NCI-H1694 treated with DMSO at 0.1 percent for 48 hours (cell line): ENCODE data around the gene THBS4.

Source experiments
- DNase-seq: peaks from one replicate; lab custom pipeline; 2025; lab: John Stamatoyannopoulos, UW

The THBS4 gene

DNA sequence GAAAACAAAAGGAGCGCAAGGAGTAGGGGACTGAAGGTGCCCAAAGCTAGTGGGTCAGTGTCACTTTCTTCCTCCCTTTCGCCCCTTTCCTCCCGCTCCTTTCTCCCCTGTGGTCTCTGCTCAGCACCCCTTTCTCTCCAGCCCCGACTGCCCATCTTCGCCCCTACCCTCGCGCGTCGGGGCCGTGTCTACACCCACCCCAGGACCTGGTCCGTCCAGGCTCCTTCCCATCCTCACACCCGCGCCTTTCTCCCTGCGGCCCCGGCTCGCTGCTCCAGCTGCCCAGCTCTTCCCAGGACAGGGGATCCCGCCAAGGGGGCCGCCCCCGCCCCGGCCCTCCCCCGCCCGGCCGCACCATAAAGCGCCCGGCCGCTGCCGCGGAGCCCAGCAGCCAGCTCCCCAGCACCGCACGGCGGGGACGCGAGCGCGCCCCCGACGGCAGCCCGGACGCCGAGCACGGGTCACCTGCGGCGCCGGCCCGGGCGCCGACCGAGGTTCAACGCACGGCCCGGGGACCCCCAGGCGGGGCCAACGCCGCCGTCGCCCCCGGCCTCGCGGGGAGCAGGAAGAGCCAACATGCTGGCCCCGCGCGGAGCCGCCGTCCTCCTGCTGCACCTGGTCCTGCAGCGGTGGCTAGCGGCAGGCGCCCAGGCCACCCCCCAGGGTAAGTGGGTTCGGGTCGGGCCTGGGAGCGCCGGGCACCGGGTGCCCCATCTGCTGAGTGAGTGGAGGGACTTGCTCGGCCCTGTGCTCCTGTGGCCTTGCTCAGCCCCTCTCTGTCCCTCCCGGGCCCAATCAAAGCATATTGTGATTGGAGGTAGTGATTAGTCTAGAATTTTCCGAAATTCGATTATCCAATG lies at the start of gene THBS4:
THBS4 (plus strand) TSS at position 387 of the 860 bp plus-strand sequence; CDS start at position 577, 190 bp downstream.
- no peak for DNase-seq

DNA sequence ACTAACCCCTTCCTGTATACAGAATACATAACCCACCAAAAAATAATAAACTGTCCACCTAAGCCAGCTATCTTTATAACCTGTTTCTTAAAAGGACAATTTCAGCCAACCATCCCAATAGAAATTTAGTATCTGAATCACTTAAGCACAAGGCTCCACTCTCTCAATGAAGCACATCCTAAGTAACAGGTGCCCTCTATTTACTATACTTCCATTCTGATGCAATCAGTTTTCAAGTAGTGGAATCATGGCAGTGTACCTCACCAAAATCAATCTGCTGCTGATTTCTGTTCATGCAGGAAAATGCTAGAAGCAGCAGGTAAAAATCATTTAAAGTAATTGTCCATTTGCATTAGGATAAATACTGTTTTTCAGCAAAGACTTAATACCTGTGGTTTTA lies 48.9 kb upstream of the THBS4 start:
- DNase-seq, result no peak

DNA sequence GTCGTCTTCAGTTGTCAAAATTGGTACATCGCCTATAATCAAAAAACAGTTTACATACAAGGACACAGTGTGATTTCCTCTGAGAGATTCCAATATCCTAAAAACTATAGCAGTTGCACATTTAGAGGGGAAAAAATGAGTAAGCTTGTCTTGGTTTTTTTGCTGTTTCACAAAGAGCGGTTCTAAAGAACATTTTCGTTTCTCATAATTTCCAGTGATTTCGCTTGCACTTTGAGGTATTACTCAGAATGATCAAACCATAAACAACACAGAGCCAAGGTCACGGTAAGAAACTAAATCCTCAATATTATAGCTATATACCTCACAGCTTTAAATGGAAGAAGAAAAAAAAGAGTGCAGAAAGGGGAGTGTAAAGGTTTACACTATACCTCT lies 44.9 kb upstream of the THBS4 start:
- DNase-seq, result no peak

DNA sequence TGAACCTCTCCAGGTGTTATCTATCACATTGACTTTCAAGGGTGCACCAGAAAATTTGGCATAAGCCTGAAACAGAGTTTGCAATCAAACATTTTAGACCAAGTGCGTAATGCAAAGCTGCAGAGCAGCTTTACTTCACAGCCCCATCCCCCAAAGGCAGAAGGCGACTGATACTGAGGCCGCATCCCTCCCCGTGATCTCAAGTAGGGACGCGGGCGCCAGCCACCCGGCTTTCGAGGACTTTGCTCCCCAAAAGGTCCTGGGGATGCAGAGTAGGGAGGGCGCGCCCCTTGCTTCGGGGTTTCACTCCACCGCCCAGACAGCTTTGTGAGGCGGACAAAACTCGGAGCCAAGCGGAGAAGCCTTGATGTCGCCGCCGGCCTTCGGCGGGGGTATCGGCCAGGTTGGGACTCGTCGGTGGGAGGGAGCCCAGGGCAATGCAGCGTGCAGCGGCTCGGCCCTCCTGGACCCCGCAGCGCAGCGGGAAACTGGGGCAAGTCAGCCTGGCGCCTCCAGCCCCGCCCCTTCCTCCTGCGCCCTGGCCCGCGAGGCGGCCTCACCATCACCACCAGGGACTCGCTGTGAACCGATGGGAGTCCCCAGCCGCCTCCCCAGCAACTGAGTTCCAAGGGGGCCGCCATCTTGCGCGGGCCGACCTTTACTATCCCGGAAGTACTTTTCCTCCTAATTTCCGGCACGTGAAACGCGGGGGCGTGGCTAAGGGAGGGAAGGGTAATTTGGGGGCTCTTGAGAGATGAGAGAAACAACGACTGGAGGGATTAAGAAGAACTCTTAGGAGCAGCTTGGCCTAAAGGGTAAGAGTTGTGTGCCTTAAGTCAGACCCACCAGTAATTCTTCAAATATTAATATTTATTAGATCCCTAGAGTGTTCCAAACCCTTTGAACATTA lies 44.3 kb upstream of the THBS4 start, which contains the start of gene MTX3:
MTX3 (minus strand) TSS at position 665 of the 910 bp plus-strand sequence; CDS start at position 641, 24 bp downstream.
- DNase-seq, result peak; percentile 76

DNA sequence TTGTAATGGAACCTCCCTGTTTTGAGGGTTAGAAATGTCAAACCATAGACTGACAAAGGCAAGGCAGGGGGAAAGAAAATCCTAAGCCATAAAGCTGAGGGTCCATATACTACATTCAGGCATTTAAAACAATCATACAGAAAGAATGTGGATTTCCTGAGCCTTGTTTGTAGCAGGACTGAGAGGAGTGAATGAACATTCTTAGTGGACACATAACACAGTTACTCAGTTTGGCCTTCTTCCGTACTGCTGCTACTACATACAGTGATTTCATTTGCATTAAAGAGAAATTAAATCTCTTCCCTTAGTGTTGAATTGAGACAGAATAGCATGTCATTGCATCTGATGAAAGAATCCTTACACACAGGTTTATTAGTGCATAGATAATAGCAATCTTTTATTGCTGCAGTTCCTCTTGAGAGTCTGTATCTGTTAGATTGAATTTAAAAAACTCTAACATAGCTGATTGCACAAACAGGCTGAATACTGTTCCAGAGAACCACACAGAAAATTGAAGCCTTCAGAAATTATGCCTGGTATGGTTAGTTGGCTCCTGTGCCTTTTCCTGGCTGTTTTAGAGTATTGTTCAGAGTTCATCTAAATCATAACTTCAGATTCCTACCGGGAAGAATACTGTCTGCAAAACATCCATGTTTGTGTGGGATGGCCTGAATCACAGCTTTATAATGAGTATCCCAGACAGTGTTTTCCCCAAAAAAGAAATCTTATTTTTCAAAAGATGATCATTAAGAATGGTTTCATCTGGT lies 42.1 kb upstream of the THBS4 start:
- no peak for DNase-seq

DNA sequence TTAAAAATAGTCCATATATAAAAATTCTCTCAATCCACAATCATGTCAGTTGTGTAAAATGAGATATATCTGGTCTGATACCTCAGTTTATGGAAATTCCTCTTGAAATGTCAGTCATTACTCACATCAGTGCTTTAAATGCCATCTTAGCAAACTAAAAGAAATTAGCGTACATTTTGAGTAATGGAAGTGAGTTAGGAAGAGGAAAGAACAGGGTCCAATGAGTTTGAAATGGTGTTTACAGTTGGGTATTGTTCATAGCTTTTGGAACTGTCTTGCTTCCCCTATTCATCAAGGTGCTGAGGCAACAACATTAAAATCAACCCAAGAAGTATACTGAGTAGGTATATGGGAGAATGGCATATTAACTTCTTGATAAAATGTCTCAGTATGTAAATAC lies 35.4 kb upstream of the THBS4 start:
- no peak for DNase-seq

- DNase-seq, result no peak
These were observed 32.5 kb upstream of the THBS4 start for GRCh38 chr5:80002677-80003076.

DNA sequence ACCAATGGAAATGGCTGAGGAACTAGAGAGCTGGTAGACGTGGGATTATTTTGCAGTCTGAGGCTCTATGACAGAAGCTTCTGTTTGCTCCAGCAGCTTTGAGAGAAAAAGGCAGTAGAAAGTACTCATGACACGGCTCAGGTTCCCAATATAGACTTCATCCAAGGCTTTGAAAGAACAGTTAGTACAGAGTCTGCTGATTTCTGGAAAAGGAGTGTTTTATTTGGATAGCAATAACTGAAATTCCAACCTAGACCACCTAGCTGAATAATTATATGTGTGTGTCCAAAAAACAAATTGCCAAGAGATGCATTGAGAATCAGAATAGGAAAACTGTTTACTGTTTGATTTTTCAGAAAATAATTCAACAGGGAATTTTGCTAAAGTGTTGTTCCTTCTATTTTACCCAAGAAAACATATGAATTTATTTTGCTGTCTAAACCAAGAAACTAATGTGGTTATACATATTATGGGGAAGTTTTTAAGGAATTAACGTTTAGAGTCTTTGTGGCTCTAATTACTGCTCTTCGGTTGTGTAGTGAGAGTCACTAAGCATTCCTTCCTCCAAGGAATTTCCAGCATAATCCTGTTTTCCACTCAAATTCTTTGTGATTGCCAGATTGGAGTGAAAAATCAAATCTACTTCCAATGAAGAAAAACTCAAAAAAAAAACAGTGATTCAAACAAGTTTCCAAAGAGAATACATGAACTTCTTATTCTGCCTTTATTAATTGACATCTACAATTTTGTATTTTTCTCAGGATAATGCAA lies 26.0 kb upstream of the THBS4 start:
- DNase-seq, result no peak

DNA sequence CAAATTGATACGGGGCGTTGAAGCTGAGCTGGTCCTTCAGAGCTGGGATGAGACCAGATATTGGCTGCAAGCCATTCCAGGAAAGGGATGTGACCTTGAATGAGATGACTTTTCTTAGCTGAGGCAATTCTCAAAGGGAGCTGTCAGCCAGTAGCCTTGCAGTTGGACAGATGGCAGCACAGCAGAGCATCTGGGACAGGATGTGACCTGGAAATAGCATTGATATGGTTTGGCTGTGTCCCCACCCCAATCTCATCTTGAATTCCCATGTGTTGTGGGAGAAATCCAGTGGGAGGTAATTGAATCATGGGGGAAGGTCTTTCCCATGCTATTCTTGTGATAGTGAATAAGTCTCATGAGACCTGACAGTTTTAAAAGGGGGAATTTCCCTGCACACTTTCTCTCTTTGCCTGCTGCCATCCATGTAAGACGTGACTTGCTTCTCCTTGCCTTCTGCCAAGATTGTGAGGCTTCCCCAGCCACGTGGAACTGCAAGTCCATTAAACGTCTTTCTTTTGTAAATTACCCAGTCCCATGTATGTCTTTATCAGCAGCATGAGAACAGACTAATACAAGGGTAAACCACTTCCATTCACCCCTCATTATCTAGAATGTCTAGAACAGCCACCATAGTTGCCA lies 24.3 kb upstream of the THBS4 start:
- DNase-seq, result peak; percentile 76

GRCh38 chr5:80025069-80025468 lies 10.1 kb upstream of the THBS4 start:
- DNase-seq, result no peak

- no peak for DNase-seq
These were observed 8.3 kb upstream of the THBS4 start for GRCh38 chr5:80026841-80027240.

DNA sequence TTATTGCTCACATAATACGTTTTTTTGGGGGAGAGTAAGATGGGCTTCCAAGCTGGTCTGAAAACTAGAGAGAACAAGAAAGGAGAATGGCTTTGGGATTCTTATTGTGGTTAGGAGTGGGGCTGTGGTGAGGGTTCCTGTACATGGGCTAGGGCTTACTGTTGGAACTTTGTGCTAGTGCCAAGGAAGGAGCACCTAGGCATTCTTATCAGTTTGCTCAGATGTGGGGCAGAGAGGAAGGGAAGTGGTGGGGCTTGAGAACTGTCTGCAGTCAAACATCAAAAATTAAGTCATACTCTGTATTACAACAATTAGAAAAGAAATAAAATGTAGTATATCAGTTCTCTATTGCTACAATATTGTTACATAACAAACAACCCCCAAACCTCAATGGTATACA lies 4.0 kb upstream of the THBS4 start:
- DNase-seq, result no peak

DNA sequence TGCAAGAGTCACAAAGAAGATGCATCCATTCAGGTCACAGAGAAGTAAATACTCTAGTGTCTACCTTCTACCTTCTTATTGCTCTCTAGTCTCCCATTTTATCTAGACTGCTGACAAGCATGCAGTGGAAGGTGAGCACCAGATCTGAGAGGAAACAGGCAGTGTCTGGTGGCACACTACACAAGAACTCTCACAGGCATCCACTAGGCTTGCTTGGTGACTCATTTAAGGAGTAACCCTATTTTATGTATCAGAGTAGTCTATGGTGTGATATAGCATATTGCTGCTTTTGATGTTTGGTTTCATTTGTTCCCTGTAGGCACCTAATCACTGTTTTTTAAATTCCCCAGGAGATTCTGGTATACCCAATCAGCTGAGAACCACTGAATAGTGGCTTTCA lies 1.6 kb upstream of the THBS4 start:
- DNase-seq, result no peak

DNA sequence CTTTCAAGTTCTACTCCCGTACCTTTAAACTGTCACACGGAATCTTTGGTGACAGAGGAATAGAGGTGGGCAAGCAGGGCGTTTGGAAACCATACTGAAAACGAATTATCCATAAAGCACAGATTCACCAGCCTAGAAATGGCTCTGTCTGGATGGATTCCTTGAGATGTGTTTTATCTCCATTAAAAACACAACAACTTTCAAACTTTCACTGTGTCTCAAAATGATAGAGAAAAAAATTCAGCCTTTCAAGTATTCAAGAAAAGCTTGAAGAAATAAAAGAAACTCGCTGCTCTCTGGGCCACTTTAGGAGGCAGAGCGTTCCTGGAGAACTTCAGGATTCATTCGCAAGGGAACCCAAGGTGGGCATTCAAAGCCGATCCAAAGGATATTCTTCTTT lies 589 bp upstream of the THBS4 start:
- no peak for DNase-seq

GRCh38 chr5:80035839-80036238 lies 691 bp downstream of the THBS4 start:
- no peak for DNase-seq

- DNase-seq, result no peak
These were observed 1.5 kb downstream of the THBS4 start for GRCh38 chr5:80036615-80037014.

- no peak for DNase-seq
These were observed 2.2 kb downstream of the THBS4 start for GRCh38 chr5:80037366-80037765.

GRCh38 chr5:80039650-80040049 lies 4.5 kb downstream of the THBS4 start:
- no peak for DNase-seq

DNA sequence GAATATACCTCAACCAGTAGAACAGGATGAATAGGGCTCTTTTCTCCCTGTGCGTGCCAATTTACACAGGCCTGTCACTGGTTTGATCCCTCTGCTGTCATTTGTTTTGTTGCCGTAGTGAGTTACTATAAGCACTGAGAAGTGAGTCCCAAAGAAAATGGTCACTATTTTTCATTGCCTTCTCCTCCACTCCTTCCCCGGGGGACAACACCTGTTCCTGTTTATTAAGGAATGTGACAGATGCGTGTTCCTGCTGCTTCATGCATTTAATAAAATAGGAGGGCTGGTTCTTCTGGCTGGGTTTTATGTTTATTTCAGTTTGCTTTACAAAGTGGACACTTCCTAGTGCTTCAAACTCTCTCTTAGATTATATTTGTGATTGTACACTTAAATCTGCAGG lies 6.4 kb downstream of the THBS4 start:
- DNase-seq, result peak; percentile 5

DNA sequence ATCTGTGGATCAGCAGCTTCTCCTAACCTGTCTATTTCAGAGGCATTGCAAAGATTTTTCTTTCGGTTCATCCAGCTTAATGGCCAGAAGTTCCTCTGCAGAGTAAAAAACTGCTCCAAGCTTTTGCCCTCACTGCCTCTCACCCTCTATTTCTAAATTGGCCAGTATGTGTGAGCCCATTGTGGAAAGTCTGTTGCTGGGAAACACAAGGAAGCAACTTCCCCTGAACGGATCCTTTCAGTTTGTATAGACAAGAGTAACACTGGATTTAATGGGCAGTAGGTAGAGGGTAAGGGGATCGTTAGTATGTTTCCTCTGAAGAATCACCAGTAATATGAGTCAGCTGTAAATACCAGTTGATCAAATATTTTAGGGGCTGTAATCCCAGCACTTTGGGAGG lies 7.2 kb downstream of the THBS4 start:
- DNase-seq, result no peak

DNA sequence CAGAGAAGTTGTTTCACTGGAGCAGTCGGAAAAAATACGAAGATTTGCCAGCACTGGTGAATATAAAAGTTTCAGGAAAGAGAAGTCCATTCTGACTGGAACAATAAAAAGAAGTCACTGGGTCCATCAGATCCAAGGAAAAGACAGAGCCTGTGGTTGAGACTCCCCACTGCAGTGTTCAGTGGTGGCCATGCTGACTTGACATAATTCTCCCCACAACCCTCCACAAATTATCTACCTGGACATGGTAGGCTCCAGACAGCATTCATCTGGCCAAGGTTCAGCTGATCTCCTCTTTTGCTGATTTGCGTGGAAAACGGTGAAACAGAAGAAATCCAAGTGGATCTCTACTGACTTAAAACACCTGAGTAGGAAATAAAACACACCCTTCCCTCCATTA lies 8.0 kb downstream of the THBS4 start:
- DNase-seq, result no peak
